Measurements from ENCODE around the gene FMN2. TPM values are rescaled to one million over a fixed set of nuclear protein-coding genes. Genes with fewer than 3 reads are reported as not detected.

The FMN2 gene
- total RNA-seq, 1 donor from 2014 or later: 1.1 TPM

DNA sequence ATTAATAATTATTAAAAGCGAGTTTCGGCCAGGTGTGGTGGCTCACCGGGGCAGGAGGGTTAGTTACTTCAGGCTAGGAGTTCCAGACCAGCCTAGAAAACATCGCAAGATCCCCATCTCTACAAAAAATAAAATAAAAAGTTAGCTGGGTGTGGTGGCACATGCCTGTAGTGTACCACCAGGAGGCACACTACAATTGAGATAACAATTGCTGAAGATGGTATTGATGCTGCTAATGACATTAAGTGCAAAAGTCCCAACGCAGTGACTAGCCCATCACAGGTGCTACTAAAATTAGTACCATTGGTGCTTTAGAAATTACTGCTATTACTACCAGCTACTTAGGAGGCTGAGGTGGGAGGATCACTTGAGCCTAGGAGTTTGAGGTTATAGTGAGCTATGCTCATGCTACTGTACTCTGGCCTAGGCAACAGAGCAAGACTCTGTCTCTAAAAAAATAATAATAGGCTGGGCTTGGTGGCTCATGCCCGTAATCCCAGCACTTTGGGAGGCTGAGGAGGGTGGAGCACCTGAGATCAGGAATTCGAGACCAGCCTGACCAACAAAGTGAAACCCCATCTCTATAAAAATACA is 363.6 kb downstream of the FMN2 start:
- intact Hi-C loops (cut with DNase I): no loop called here
- DNase-seq: no peak
- Histone ChIP-seq H3K4me3 (no peak overlapping the region), H3K36me3 (no peaks in the 10 kb centered on the region), H3K27ac (no peak overlapping the region), H3K9me3 (no peaks in the 10 kb centered on the region), H3K27me3 (ENCODE audit: low read depth) (no peaks in the 10 kb centered on the region), H3K4me1 (no peaks in the 10 kb centered on the region)
- TF ChIP-seq, protein P1, sequence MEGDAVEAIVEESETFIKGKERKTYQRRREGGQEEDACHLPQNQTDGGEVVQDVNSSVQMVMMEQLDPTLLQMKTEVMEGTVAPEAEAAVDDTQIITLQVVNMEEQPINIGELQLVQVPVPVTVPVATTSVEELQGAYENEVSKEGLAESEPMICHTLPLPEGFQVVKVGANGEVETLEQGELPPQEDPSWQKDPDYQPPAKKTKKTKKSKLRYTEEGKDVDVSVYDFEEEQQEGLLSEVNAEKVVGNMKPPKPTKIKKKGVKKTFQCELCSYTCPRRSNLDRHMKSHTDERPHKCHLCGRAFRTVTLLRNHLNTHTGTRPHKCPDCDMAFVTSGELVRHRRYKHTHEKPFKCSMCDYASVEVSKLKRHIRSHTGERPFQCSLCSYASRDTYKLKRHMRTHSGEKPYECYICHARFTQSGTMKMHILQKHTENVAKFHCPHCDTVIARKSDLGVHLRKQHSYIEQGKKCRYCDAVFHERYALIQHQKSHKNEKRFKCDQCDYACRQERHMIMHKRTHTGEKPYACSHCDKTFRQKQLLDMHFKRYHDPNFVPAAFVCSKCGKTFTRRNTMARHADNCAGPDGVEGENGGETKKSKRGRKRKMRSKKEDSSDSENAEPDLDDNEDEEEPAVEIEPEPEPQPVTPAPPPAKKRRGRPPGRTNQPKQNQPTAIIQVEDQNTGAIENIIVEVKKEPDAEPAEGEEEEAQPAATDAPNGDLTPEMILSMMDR (IDR thresholded peaks at IDR 0.05): peak; percentile 12
- no peak for ATAC-seq

DNA sequence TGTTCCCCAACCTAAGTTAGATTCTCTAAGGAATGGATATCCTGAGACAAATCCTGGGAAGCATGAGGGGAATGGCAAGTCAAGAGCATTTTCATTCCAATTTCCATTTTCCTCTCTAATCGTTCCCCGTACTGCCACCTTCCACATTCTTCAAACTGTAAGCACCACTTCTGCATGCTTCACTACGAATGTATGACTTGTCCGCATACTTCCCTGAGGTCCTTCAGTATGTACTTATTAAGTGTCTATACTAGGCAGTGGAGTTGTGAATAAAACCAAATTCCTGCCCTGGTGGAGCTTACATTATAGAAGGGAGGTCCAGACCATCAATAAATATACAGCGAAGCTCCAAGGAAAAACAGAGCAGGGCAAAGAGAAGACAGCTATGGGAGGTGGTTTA is 365.5 kb downstream of the FMN2 start:
- no peak overlapping the region for H3K4me3 ChIP-seq
- TF ChIP-seq, protein P1 (IDR thresholded peaks at IDR 0.05): no peak
- H3K27ac ChIP-seq: no peak overlapping the region
- DNase-seq (no peak), ATAC-seq (peak; percentile 42 to 50)
- H3K36me3 ChIP-seq: no peaks in the 10 kb centered on the region
- H3K4me1 ChIP-seq: no peaks in the 10 kb centered on the region
- H3K27me3 ChIP-seq (ENCODE audit: low read depth): no peaks in the 10 kb centered on the region
- intact Hi-C loops (cut with DNase I): no loop called here
- H3K9me3 ChIP-seq: no peaks in the 10 kb centered on the region

DNA sequence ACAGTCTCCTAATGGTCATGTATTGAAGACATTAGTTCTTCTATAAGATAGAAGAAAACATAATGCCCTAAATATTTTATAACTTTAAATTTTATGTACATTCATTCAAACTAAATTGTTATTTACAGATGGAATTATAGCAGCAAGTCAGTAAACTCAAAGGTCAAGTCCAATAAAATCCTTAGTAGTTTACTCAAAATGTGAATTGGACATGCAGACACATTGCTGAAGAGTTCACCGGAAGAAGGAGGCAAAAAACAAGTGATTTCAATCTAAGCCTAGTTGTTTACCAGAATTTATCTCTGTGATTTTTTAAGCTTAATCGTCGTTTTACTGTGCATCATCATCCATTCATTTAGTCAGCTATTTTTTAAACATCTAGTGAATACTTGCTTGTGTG is 370.6 kb downstream of the FMN2 start:
- H3K27ac ChIP-seq: no peak overlapping the region
- no peaks in the 10 kb centered on the region for H3K27me3 ChIP-seq (ENCODE audit: low read depth)
- intact Hi-C loops (cut with DNase I): no loop called here
- H3K4me1 ChIP-seq: no peaks in the 10 kb centered on the region
- TF ChIP-seq, protein P1 (IDR thresholded peaks at IDR 0.05): no peak
- DNase-seq (no peak), ATAC-seq (no peak)
- H3K36me3 ChIP-seq: no peaks in the 10 kb centered on the region
- H3K9me3 ChIP-seq: no peaks in the 10 kb centered on the region
- no peak overlapping the region for H3K4me3 ChIP-seq

DNA sequence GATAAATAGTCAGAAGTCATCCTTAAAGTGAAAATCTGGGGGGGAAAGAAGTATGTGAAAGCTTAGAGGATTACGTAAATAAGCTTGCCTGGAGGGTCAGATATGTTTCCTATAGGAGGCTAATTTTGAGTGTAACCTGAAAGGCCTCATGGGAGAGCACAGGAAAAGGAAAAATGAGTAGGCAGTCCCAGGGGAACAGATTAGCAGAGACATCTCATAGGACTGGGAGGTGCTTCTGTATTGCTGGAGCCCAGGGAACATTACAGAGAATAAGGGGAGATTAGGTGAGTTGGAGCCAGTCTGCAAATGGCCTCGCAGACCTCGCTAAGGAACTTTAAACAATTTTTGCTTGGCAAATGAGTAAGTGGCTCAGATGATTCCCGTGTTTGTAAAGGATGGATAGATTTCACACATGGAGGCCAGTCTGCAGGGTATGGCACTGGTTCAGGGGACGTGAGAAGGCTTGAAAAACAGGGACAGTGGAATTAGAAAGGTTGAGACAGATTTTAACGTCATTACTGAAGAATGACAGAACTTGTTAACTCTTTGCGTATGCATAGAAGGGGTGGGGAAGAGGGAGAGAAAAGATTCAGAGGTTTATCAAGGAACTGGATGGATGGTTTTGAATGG is 371.2 kb downstream of the FMN2 start:
- Histone ChIP-seq H3K9me3 (no peaks in the 10 kb centered on the region), H3K27me3 (ENCODE audit: low read depth) (no peaks in the 10 kb centered on the region), H3K4me1 (no peaks in the 10 kb centered on the region), H3K4me3 (no peak overlapping the region), H3K27ac (no peak overlapping the region), H3K36me3 (no peaks in the 10 kb centered on the region)
- ATAC-seq (no peak), DNase-seq (no peak)
- TF ChIP-seq, protein P1 (IDR thresholded peaks at IDR 0.05): no peak
- intact Hi-C loops (cut with DNase I): no loop called here

DNA sequence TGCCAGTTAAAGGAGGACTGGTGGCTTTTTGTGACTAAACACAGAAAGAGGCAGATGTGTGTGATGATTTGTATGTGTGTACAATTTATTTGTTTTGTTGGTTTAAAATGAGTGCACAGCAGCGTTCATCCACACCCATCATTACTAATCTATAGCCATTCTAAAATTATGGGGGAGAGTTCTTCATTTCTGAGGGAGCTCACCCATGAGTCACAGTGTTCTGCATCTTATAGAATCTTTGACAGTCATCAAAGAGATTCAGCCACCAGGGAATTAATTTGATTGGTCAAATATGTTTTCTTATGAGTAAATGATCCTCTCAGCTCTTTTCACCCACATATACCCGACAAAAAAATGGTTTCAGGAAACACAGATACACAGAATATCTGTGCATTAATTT is 372.4 kb downstream of the FMN2 start:
- Histone ChIP-seq H3K27ac (no peak overlapping the region), H3K27me3 (ENCODE audit: low read depth) (no peaks in the 10 kb centered on the region), H3K9me3 (no peaks in the 10 kb centered on the region), H3K4me1 (no peaks in the 10 kb centered on the region), H3K36me3 (no peaks in the 10 kb centered on the region), H3K4me3 (no peak overlapping the region)
- intact Hi-C loops (cut with DNase I): no loop called here
- DNase-seq (no peak), ATAC-seq (no peak)
- TF ChIP-seq, protein P1 (IDR thresholded peaks at IDR 0.05): no peak

Measured in lower lobe of right lung (tissue), 2 donors.